Smooth muscle cell (in vitro differentiated cells): ENCODE data around the gene TSSK3. TPM values are rescaled to one million over a fixed set of nuclear protein-coding genes. Genes with fewer than 3 reads are reported as not detected.

ENCODE experiments used
- DNase-seq: peaks from one replicate; lab custom pipeline; 2025; ENCODE audit not compliant: unreplicated experiment; lab: John Stamatoyannopoulos, UW
- H2AFZ ChIP-seq: fragments of 200-600 bp; sonication (generic); 2 replicates; pipeline ENCODE4 v1.6.0; 2016; ENCODE audit warnings: antibody characterized with exemption, low read depth, mild to moderate bottlenecking
- H3F3A ChIP-seq: fragments of 200-600 bp; sonication (generic); 2 replicates; pipeline ENCODE4 v1.6.0; 2017; ENCODE audit warnings: antibody characterized with exemption, low read depth
- H3K27ac ChIP-seq: fragments of 200-600 bp; sonication (generic); 2 replicates; pipeline ENCODE4 v1.5.1; 2016; ENCODE audit warnings: low read depth, mild to moderate bottlenecking
- H3K27me3 ChIP-seq: fragments of 200-600 bp; sonication (generic); 2 replicates; pipeline ENCODE4 v1.6.1; 2016; ENCODE audit warnings: low read depth, mild to moderate bottlenecking
- H3K36me3 ChIP-seq: fragments of 200-600 bp; sonication (generic); 2 replicates; pipeline ENCODE4 v1.5.1; 2016; ENCODE audit warnings: low read depth
- H3K4me1 ChIP-seq: fragments of 200-600 bp; sonication (generic); 2 replicates; pipeline ENCODE4 v1.5.1; 2016; ENCODE audit warnings: low read depth
- H3K4me2 ChIP-seq: fragments of 200-600 bp; sonication (generic); 2 replicates; pipeline ENCODE4 v1.6.0; 2016; ENCODE audit warnings: mild to moderate bottlenecking
- H3K4me3 ChIP-seq: fragments of 200-600 bp; sonication (generic); 2 replicates; pipeline ENCODE4 v1.5.1; 2016; ENCODE audit warnings: mild to moderate bottlenecking
- H3K79me2 ChIP-seq: fragments of 200-600 bp; sonication (generic); 2 replicates; pipeline ENCODE4 v1.6.0; 2016; ENCODE audit warnings: low read depth, mild to moderate bottlenecking
- H3K9ac ChIP-seq: fragments of 200-600 bp; sonication (generic); 2 replicates; pipeline ENCODE4 v1.6.0; 2016; ENCODE audit warnings: low read depth
- H3K9me3 ChIP-seq: fragments of 200-600 bp; sonication (generic); replicated peaks from 2 replicates; pipeline ENCODE4 v1.5.1; 2016; ENCODE audit warnings: low read depth
- H4K20me1 ChIP-seq: fragments of 200-600 bp; sonication (generic); 2 replicates; pipeline ENCODE4 v1.6.0; 2016; ENCODE audit warnings: low read depth
- CTCF ChIP-seq: fragments of 200-600 bp; sonication (generic); IDR thresholded peaks from 2 replicates; pipeline ENCODE4 v1.5.1; 2017; ENCODE audit warnings: borderline replicate concordance, mild to moderate bottlenecking, antibody characterized with exemption; ENCODE audit not compliant: insufficient read depth, poor library complexity, severe bottlenecking
- WGBS: methylation state at CpG from one replicate; pipeline ENCODE4 v1.1.7; 2016; ENCODE audit warnings: low lambda C conversion rate; 5-methylcytosine and 5-hydroxymethylcytosine counted together
- polyA plus RNA-seq: library from polyadenylated mRNA; unstranded; fragments of >200 nt; fragmentation: Nextera tagmentation; extraction: Ambion mirVana; gene quantifications from 2 replicates; pipeline ENCODE4 v1.2.1, GENCODE V29; 2016
- total RNA-seq: library from RNA; depleted of rRNA; stranded (reverse); fragments of >200 nt; gene quantifications from 2 replicates; pipeline ENCODE4 v1.2.3, GENCODE V29; 2014

Gene TSSK3
- total and polyA plus RNA-seq, 2 experiments from 2014 or later = 0.31 TPM; not detected in 1

GRCh38 chr1:32363713-32364112 is 1.4 kb downstream of the TSSK3 start:
- Histone ChIP-seq H3K9ac (no peak overlapping the region), H4K20me1 (no peaks in the 10 kb centered on the region), H3F3A (peaks cover 6% of the 10 kb centered on the region), H3K4me1 (peaks cover 14% of the 10 kb centered on the region), H3K4me2 (no peak overlapping the region), H3K36me3 (no peaks in the 10 kb centered on the region), H3K79me2 (no peaks in the 10 kb centered on the region), H3K27me3 (no peaks in the 10 kb centered on the region), H3K9me3 (no peaks in the 10 kb centered on the region), H2AFZ (no peak overlapping the region), H3K4me3 (no peak overlapping the region), H3K27ac (no peak overlapping the region)
- no peak for TF ChIP-seq CTCF
- no peak for DNase-seq
- 96% methylated on average over 12 of the region's 12 CpGs for WGBS

GRCh38 chr1:32364836-32365235 is 2.5 kb downstream of the TSSK3 start:
- 95% methylated on average over 5 of the region's 5 CpGs for WGBS
- Histone ChIP-seq H3K27me3 (no peaks in the 10 kb centered on the region), H3K4me2 (no peak overlapping the region), H3K27ac (no peak overlapping the region), H4K20me1 (no peaks in the 10 kb centered on the region), H3K4me3 (no peak overlapping the region), H3F3A (peaks cover 2% of the 10 kb centered on the region), H3K4me1 (peaks cover 14% of the 10 kb centered on the region), H3K79me2 (no peaks in the 10 kb centered on the region), H3K9ac (no peak overlapping the region), H3K36me3 (no peaks in the 10 kb centered on the region), H3K9me3 (no peaks in the 10 kb centered on the region), H2AFZ (no peak overlapping the region)
- no peak for TF ChIP-seq CTCF
- no peak for DNase-seq

- H3K79me2 ChIP-seq = no peaks in the 10 kb centered on the region
- H3F3A ChIP-seq = no peaks in the 10 kb centered on the region
- WGBS = 98% methylated on average over 6 of the region's 6 CpGs
- DNase-seq = no peak
- no peaks in the 10 kb centered on the region for H3K9me3 ChIP-seq
- no peak overlapping the region for H3K4me2 ChIP-seq
- no peak overlapping the region for H3K9ac ChIP-seq
- no peak for TF ChIP-seq CTCF
- no peak overlapping the region for H3K27ac ChIP-seq
- peaks cover 14% of the 10 kb centered on the region for H3K4me1 ChIP-seq
- no peaks in the 10 kb centered on the region for H4K20me1 ChIP-seq
- H3K36me3 ChIP-seq = no peaks in the 10 kb centered on the region
- no peak overlapping the region for H3K4me3 ChIP-seq
- H3K27me3 ChIP-seq = no peaks in the 10 kb centered on the region
- H2AFZ ChIP-seq = no peak overlapping the region
These were observed 3.1 kb downstream of the TSSK3 start for GRCh38 chr1:32365445-32365844.

- no peaks in the 10 kb centered on the region for H3K4me1 ChIP-seq
- no peaks in the 10 kb centered on the region for H3K79me2 ChIP-seq
- no peak for DNase-seq
- no peaks in the 10 kb centered on the region for H3K27me3 ChIP-seq
- H3K36me3 ChIP-seq = no peaks in the 10 kb centered on the region
- H2AFZ ChIP-seq = no peak overlapping the region
- H3K27ac ChIP-seq = no peak overlapping the region
- WGBS = 96% methylated on average over 7 of the region's 7 CpGs
- TF ChIP-seq CTCF = no peak
- H3K4me3 ChIP-seq = no peak overlapping the region
- H3K4me2 ChIP-seq = no peak overlapping the region
- no peaks in the 10 kb centered on the region for H3F3A ChIP-seq
- no peaks in the 10 kb centered on the region for H4K20me1 ChIP-seq
- no peak overlapping the region for H3K9ac ChIP-seq
- no peaks in the 10 kb centered on the region for H3K9me3 ChIP-seq
These were observed 5.7 kb downstream of the TSSK3 start for GRCh38 chr1:32367912-32368635.
